Measurements from ENCODE around the gene RABGAP1.

RABGAP1 gene

DNA sequence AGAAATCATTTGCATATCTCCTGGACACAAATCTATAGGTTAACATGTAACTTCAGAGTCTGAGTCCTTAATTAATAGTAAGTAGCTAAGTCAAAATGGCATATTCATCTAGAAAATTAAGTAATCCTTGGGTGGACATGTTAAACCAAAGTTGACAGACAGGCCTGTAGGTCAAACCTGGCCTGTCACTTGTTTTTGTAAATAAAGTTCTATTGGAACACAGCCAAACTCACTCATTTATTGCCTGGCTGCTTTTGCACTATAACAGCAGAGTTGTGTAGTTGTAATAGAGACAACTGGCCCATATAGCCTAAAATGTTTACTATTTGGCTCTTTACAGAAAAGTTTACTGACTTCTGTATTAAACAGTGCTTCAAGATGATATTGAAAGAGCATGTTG is 68.1 kb downstream of the RABGAP1 start:
- no peak for DNase-seq (ENCODE audit: low spot score)

DNA sequence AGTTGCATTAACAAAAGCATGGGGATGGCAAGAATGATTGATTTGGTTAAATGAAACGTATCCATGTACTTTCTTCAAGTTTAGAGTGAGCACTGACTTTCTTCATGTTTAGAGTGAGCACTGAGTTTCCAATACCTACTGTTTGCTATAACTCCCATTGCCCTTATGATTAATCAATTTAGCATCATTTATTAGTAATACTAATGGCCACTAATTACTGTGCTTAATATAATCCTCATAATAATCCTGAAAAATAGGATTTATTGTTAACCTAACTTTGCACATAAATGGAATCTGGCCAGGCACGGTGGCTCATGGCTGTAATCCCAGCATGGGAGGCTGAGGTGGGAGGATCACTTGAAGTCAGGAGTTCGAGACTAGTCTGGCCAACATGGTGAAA is 70.6 kb downstream of the RABGAP1 start:
- no peak for DNase-seq (ENCODE audit: low spot score)

DNA sequence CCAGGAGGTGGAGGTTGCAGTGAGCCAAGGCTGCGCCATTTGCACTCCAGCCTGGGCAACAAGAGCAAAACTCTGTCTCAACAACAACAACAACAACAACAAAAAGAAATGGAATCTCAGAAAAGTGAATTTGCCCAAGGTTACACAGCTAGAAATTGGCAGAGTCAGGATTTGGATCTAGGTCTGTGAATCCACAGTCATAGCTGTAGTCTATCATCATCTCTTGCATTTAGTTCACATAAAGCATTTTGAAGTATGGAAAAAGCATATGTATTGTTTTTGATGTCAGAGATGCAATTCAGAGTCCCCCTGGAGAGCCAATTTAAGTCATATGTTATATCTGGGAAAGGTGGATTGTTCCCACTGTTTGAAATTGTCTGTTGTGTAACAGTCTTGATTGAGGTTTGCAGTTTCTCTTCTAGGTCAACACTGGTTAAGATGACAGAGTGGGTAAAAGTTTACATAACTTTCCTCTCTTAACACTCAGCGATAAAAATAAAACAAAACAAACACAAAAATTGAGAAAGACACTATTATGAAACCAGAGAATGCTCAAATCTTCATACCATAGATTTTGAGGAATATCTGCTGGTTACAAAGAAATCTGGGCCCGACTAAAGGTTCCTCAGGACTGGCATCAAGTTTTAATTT is 71.2 kb downstream of the RABGAP1 start:
- no peak for DNase-seq (ENCODE audit: low spot score)

DNA sequence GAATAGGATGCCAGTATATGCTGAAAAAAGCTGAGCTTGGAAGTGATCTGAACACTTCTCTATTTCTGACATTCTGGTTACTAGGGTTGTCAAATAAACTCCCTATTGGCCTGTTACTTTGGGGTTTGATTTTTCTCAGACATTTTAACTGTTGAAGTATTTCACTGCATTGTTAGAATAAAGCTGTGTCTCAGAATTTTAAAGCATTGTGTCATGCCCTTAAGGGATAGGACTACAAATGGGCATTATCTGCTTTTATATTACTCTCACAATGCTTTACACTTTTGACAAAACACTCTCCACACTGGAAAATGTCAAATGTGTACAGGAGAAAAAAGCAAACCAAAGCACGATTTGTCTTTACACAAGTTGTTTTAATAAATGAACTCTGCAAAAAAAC is 75.8 kb downstream of the RABGAP1 start:
- no peak for DNase-seq (ENCODE audit: low spot score)

DNA sequence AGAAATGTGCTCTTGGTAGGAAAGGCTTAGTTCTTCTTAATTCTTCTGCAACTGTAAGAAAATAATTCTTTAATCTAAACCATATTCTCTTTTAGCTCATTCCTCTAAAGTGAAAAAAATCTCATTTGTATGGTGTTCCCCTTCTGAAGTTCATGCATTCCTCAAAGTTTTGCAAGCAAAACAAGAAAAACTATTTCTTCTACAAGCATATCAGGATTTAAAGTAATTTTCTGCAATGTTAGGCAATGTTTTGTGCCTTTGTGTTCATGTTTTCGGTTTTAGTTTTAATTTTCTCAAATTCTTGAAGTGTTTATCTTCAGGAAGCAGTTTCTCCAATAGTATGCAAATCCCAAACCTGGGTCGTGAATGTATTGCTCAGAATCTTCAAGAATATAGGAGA is 80.0 kb downstream of the RABGAP1 start:
- no peak for DNase-seq (ENCODE audit: low spot score)

DNA sequence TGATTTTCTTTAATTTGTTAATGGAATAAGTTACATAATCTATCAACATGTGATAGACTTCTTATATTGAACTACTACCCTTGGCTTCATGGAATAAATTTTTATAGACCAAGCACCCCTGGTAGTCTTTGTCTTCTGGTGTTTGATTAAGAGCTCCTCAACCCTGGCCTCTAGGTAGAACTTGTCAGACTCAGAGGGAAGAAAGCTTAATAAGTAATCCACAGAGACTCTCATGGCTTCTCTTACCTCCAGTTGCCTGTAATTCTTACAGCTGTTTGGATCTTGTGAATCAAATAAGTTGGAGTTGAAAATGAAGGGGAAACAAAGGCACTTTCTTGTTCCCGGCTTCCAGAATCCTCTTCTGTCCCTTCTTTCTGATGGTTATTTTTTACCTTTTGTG is 85.6 kb downstream of the RABGAP1 start:
- no peak for DNase-seq (ENCODE audit: low spot score)

DNA sequence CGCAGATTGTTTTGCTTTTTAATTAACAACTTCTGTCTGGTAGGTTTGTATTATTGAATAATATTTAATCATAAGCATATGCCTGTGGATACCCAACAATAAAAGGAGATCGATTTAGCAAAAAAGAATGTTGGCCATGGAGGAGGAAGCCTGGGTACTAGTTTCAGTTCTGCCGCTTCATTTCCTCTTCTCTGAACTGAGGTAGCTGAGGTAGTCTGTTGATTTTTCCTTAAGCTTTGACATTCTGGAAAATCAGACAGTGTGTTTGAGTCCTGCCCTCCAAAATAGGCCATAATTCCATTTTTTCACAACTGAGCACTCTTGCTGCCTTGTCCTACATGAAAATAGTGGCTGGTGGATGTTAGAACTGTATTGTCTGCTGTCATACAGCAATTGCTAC is 86.7 kb downstream of the RABGAP1 start:
- no peak for DNase-seq (ENCODE audit: low spot score)

DNA sequence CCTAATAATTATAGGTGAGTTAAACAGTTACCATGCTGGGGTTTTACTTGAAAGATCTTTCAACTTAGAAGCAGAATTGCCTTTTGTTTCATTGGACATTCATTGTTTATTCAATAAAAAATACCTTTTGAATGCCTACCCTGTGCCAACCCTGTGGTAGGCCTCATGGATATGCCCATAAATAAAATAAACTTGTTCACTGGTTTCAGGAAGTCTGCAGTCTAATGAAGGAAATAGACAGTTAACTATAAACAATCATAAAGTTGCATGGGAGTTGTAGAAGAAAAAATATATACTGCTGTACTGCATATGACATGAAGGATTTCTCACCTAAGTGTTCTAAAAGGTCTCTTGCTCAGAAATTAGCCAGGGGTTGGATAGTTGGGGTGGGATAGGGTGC is 87.3 kb downstream of the RABGAP1 start:
- no peak for DNase-seq (ENCODE audit: low spot score)

DNA sequence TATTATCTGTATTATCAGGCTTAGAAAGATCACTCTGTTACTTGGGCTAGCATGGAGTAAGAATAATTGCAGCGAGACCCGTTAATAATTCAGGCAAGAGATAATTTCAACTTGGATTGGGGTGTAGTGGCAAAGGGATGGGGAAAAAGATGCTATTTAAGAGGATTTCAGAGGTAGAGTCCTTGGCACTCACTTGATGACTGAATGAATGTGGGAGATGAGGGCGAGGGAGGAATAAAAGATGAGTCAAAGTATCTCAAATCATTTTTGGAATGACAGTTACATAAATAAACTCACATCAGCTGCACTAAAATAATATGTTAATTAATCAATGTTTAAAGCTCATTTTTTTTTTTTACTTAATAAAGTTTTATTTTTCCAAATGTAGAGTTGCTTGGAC is 88.2 kb downstream of the RABGAP1 start:
- peak; percentile 60 for DNase-seq (ENCODE audit: low spot score)

DNA sequence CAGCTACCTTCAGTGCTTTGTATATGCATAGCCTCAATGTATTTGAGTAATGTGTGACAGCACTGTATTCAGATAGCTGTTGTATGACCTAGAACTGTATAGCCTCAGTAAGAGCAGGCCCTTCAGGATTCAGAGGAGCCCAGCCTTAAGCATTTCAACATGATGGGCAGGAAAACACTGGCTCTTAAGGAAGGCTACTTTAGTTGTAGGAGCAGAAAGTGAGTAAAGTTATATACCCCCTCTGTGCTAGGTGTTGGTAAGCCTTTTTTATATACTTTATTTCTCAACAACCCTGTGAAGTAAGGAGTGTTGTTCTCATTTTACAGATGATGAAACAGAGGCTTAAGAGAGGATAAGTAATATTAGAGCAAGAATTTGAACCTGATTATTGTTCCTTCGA is 91.1 kb downstream of the RABGAP1 start:
- no peak for DNase-seq (ENCODE audit: low spot score)

DNA sequence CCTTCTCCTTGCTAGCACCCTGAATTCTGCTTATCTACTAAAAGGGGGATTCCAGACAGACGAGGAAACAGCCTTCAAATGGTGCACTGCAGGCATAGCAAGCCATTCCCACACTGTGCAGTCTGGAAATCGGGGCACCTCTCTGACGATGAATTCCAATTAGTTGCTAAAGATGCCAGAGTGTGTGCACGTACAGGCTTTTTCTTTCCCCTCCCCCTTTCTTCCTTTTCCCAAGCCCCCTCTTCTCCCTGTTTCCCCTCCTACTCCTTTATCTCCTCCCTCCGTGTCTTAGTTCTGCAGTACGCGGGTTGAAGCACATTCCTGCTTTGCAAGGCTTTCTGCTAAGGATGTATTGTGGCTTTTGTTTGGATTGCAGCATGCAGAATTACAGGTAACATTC is 92.5 kb downstream of the RABGAP1 start, which contains the start of gene GPR21:
Gene GPR21 (plus strand): TSS at position 316 of the 400 bp plus-strand sequence. CDS start 900 bp downstream, outside the sequence.
- DNase-seq (ENCODE audit: low spot score), result peak; percentile 73

DNA sequence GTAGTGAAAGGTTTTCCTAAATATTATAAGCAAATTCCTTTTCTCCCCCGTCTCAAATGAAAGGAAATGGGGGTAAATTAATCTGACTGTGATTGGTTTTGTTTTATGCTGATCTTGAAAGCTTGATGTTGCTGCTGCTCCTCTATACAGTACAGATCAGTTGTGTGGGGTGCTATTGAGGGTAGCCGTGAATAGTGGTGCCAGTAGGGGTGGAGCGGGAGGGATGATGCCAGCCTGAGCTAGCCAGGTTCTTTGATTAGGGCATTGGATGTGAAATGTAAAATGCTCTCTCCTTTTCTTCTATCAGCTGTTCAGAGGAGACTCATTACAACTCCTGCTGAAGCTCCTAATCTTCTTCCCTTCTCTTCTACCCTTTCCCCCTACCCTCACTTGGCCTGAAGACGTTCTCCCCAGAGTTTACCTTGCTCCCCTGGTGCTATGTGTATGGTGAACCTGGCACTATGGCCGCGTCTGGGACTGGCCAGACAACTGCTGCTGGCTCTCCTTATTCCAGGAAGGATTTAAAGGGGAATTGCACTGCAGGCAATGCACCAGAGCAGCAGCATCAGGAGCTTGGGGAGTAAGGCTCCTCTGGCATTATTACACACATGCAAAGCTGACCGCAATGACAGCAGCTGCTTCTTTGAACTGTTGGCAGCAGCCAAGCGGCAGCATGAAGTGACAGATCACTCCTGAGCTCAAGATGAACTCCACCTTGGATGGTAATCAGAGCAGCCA is 93.2 kb downstream of the RABGAP1 start:
- no peak for DNase-seq (ENCODE audit: low spot score)

DNA sequence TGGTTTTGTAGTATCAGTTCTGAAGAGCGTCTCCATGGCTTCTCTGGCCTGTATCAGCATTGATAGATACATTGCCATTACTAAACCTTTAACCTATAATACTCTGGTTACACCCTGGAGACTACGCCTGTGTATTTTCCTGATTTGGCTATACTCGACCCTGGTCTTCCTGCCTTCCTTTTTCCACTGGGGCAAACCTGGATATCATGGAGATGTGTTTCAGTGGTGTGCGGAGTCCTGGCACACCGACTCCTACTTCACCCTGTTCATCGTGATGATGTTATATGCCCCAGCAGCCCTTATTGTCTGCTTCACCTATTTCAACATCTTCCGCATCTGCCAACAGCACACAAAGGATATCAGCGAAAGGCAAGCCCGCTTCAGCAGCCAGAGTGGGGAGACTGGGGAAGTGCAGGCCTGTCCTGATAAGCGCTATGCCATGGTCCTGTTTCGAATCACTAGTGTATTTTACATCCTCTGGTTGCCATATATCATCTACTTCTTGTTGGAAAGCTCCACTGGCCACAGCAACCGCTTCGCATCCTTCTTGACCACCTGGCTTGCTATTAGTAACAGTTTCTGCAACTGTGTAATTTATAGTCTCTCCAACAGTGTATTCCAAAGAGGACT is 94.2 kb downstream of the RABGAP1 start:
- no peak for DNase-seq (ENCODE audit: low spot score)

DNA sequence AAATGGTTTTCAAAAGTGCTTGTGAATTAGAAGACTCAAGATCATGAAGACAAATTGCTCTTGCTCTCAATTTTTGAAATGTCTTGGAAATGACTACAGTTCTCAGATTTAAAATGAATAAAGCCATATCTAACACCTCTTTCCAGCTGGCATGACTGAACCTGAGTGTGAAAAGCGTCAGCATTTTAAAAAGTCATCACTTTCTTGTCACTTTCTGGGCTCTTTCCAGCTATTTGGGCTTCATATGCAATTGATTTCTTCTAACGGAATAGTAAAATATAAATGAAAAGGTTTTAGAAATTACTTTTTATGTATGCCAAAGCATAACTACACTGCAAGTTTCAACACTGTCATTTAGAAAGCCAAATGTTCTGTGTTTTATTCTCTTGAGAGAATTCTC is 95.0 kb downstream of the RABGAP1 start:
- no peak for DNase-seq (ENCODE audit: low spot score)

DNA sequence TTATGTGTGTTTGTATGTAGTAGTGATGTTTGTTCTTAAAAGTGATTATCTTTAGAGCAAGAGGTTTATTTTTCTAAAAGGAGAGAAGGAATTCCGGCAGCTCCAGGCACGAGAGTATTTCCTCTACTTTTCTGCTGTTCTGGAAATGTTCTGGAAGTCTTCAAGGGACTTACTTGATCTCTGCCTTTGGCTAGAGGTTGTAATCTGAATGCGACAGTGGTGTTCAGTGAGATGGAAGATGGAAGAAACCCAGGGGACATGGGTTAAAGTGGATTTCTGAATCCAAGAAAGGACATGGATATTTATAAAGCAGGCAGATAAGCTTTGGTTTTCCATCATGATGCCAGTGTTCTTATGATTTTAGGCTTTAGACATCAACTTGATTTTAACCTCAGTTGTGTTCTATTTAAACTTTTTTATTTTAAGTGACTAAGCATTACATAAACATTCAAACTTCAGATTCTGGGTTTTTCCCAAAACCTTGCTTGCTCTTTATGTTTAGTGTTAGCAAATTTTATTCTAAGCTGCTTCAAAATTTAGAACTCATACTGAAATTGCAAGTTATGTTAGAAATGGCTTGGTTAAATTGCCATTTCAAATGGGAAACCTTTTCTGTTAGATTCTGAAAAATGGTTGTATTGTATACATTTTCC is 96.2 kb downstream of the RABGAP1 start:
- no peak for DNase-seq (ENCODE audit: low spot score)

DNA sequence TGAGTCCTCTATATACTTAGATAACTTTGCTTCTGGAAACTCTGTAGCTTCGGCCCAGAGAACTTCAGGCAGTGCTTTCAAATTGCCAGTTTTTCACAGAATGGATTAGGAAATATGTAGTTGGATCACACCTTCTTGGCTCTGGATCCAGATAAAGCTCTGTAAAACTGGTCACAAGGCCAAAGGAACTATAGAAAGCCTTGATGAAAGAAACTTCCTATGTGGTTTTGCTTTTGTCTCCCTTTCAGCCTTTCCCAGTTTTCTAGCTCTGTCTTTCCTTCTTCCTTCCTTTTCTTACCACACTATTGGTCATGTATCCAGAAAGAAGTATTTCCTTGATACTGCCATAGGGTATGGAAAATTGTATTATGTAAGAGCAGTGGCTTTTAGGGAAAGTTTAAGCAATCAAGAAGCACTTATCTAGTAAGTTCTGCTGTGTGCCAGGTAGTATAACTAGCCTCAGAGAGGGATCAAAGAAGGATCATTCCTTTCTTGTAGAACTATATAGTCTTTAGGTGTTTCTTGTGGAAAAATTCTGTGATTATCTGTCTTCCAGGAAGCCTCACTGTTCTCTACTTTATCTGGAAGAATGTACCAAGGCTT is 98.9 kb downstream of the RABGAP1 start:
- no peak for DNase-seq (ENCODE audit: low spot score)

DNA sequence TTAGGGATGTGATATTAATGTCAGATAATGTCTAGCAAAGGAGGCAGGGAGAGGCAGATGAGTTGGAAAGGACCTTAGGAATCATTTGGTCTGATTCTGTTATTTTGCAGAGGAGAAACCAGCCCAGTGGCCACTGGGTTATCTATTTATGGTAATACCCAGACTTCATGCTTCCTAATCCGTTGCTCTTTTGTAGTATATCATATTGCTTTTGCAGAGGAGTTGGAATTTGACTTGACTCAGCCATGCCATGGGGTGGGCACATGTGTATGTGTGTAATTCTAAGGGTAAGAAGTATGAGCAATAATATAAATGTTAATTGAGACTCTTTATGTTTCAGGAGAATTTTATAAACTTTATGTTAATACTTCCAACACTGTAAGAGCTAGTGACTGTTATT is 100.0 kb downstream of the RABGAP1 start:
- no peak for DNase-seq (ENCODE audit: low spot score)

DNA sequence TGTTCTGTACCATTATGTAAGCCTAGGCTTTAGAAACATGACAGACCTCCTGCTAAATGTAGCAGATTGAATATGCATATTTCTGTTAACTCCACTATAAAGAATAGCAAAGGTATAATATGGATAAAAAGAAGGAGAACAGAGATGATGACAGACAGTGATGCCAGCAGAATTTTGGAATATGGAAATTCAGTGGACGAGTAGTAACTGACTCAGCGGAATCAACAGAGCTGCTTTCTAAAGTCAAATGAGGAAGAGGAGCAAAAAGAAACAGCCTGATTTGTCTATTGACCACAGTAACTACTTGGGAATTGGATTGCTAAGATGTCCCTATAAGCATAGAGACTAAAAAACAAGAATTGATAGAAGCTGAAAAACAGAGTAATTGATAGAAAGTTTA is 100.7 kb downstream of the RABGAP1 start:
- no peak for DNase-seq (ENCODE audit: low spot score)

DNA sequence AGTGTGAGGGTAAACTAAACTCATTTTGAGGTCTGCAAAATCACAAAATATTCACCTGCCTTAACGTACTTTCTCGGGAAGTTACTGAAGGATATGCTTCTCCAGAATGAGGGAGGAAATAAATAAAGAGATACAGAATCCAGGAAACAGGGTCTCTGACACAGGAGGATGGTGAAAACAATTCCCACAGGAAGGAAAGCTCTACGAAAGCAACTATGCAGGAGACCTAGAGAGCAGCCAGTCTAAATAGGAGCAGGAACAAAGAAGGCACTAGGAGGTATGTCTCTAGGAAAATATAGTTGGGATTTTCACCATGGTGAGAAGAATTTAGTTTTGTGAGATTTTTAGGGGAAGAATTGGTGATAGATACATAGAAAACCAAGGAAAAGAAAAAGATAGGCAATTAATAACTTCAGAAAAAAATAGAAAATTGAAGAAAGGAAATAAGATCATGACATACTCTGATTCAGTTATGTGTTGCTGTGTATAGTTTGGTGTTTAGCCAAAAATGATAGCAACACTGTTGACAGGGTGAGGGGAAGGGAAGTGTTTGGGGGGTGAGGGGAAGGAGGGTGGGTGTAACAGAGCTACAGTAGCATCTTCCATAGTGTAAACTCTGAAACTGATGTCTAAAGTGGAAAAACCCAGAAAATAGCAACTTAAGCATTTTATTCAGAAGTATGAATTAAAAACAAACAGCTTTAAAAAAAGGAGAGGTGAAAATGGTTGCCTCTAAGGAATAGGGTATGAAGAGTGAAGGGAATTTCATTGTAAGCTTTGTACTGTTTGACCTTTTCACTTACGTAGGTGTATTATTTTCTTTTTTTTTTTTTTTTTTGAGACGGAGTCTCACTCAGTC is 102.5 kb downstream of the RABGAP1 start:
- no peak for DNase-seq (ENCODE audit: low spot score)

DNA sequence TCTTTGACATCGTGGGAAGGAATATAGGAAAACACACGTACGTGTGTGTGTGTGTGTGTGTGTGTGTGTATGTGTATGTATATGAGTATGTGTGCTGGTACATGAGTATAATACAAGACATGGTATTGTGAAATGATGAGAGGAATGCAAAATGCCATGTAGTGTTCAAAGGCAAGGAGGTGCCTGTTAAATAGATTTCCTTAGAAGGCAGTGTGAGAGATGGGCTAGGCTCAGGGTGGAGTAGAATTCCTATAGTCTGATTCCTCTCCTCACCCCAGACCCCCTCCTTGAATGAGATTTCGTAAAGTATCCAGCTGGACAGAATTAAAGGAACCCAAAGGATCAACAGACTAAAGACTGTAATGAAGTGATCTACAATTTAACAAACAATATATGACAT is 103.8 kb downstream of the RABGAP1 start:
- no peak for DNase-seq (ENCODE audit: low spot score)

DNA sequence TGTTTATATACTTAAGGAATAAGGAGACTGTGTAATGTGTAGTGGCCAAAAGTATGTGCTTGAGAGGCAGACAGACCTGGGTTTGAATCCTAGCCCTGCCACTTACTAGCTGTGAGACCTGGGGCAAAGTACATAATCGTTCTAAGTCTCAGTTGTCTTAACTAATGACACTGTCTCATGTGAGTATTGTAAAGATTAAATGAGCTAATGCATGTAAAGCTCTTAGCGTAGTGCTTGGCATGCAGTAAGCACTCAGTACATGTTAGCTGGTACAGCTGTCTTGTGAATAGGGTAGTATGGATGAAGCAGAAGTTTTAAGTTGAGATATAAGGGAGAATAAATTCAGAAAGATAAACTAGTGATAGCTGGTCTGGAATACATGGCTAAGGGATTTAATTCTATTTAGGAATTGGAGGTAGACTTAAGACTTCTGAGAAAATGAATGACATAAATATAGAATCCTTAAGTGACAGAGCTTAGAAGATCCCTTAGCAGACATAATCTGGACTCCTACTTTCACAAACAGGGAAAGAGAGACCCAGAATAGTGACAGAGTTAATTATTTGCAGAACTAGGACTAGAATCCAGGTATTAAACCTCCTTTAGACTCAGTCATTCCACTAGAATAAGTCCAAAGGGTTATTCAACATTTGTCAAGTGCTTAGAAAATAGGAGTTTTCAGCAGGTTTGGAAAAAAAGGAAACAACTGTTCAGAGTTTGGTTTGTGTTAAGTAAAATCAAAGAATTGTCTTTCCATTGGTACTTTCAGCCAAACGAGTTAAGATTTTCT is 105.8 kb downstream of the RABGAP1 start:
- DNase-seq (ENCODE audit: low spot score), result no peak
